OCI-LY1 (cell line): ENCODE results near the gene ABCF1.

Source experiments
- EZH2 ChIP-seq: fragments of 200-600 bp; sonication (generic), shearing (Covaris generic); IDR thresholded peaks from 2 replicates; pipeline ENCODE4 v1.8.0; 2017; ENCODE audit warnings: borderline replicate concordance, mixed run types, mild to moderate bottlenecking, antibody characterized with exemption, low read length, moderate library complexity, mixed read lengths
- TF ChIP-seq, protein P1 (sequence below): fragments of 200-600 bp; sonication (generic), shearing (Covaris generic); IDR thresholded peaks from 2 replicates; pipeline ENCODE4 v1.5.1; 2017; ENCODE audit warnings: mild to moderate bottlenecking, antibody characterized with exemption, low read length, moderate library complexity, mixed read lengths

DNA sequence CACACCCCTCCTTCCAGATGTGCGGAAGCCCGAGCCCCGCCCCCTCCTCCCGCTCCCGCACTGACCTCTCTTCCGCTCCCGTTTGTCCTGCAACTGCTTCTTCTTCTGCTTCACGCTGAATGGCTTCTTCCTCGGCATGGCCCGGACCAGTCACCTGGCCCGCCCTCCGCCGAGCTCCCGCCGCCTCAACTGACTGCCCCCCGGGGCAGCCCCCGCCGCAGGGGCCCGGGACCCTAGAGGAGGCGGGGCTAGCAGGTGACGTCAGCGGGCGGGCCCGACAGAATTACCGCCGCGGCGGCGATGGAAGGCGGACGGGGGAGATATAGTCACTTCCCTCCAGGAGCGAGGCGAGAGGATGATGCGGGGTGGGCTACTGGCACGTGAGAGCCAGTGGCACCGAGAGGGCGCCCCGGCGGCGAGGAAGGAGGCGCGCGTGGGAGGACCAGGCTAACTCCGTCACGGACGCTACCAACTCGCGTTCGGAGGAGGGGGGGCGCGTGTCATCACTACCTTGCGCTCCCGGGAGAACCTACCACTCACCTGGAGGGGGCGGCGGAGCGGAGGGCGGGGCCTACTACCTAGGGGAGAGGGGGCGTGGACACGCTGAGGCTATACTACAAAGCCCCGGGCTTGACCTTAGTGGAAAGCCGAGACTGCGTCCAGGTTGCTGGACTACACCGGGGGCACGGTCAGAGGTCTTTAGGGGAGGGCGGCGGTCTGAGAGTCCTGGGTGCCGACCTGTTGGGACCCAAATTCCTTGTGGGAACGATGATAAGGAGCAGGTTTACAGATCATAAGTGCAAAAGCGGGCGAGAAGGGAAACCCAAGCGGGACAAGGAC is 15.0 kb upstream of the ABCF1 start, which contains the start of gene GNL1:
- TF ChIP-seq, protein P1, sequence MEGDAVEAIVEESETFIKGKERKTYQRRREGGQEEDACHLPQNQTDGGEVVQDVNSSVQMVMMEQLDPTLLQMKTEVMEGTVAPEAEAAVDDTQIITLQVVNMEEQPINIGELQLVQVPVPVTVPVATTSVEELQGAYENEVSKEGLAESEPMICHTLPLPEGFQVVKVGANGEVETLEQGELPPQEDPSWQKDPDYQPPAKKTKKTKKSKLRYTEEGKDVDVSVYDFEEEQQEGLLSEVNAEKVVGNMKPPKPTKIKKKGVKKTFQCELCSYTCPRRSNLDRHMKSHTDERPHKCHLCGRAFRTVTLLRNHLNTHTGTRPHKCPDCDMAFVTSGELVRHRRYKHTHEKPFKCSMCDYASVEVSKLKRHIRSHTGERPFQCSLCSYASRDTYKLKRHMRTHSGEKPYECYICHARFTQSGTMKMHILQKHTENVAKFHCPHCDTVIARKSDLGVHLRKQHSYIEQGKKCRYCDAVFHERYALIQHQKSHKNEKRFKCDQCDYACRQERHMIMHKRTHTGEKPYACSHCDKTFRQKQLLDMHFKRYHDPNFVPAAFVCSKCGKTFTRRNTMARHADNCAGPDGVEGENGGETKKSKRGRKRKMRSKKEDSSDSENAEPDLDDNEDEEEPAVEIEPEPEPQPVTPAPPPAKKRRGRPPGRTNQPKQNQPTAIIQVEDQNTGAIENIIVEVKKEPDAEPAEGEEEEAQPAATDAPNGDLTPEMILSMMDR = no peak
- TF ChIP-seq EZH2 = no peak
